Tibial nerve (tissue), 4 donors: ENCODE data around the gene RELL2. TPM values are rescaled to one million over a fixed set of nuclear protein-coding genes. Genes with fewer than 3 reads are reported as not detected.

Experiments
- DNase-seq, 2 donors: peaks; one replicate each; pipeline ENCODE4 v3.0.0-alpha.2; 2019; ENCODE audit warnings: low spot score in 2 of 2
- H3K27ac ChIP-seq, 4 donors: fragments of 200-600 bp; sonication (generic) in 3 of 4; one replicate each; pipeline ENCODE4 v1.5.1; 2017 to 2019; ENCODE audit warnings: mild to moderate bottlenecking in 1 of 4
- H3K27me3 ChIP-seq, 2 donors: fragments of 200-600 bp; sonication (generic) in 1 of 2; one replicate each; pipeline versions ENCODE4 v1.5.1 to v1.6.0; 2017 to 2019
- H3K36me3 ChIP-seq, 3 donors: fragments of 200-600 bp; sonication (generic); one replicate each; pipeline ENCODE4 v1.5.1; 2018 to 2019
- H3K4me1 ChIP-seq, 4 donors: fragments of 200-600 bp; sonication (generic) in 3 of 4; one replicate each; pipeline ENCODE4 v1.5.1; 2017 to 2019
- H3K4me3 ChIP-seq, 4 donors: fragments of 200-600 bp; sonication (generic) in 3 of 4; one replicate each; pipeline ENCODE4 v1.5.1; 2017 to 2019; ENCODE audit warnings: mild to moderate bottlenecking in 1 of 4, moderate library complexity in 1 of 4
- H3K9me3 ChIP-seq, 4 donors: fragments of 200-600 bp; sonication (generic) in 3 of 4; one replicate each; pipeline ENCODE4 v1.5.1; 2017 to 2019
- EP300 ChIP-seq, 2 donors: sonication (generic); formaldehyde crosslinking; IDR thresholded peaks; one replicate each; pipeline ENCODE4 v1.6.1; 2017; ENCODE audit warnings: antibody characterized with exemption in 2 of 2, mild to moderate bottlenecking in 1 of 2
- POLR2A ChIP-seq, 2 donors: fragments of 450-650 bp; IDR thresholded peaks; one replicate each; pipeline ENCODE4 v1.6.1; 2017; ENCODE audit warnings: antibody characterized with exemption in 2 of 2, mild to moderate bottlenecking in 2 of 2, moderate library complexity in 2 of 2
- WGBS, 2 donors: methylation state at CpG; one replicate each; pipeline ENCODE4 v1.1.5; 2018; 5-methylcytosine and 5-hydroxymethylcytosine counted together
- total RNA-seq, 4 donors: library from RNA; depleted of rRNA; stranded (reverse); fragments of >200 nt; gene quantifications; one replicate each; pipeline ENCODE4 v1.1.0, GENCODE V29; 2016
- TF ChIP-seq, protein P1 (sequence below), 5 experiments: fragments of 200-600 bp in 3 of 5; fragments of 450-650 bp in 2 of 5; sonication (generic) in 3 of 5; IDR thresholded peaks; one replicate each; pipeline ENCODE4 v1.5.1; 2016 to 2019; ENCODE audit warnings: antibody characterized with exemption in 5 of 5, mild to moderate bottlenecking in 3 of 5, moderate library complexity in 2 of 5

Gene RELL2
- total RNA-seq, 4 donors from 2014 or later: 2.0 to 8.7 (median 4.1) TPM

DNA sequence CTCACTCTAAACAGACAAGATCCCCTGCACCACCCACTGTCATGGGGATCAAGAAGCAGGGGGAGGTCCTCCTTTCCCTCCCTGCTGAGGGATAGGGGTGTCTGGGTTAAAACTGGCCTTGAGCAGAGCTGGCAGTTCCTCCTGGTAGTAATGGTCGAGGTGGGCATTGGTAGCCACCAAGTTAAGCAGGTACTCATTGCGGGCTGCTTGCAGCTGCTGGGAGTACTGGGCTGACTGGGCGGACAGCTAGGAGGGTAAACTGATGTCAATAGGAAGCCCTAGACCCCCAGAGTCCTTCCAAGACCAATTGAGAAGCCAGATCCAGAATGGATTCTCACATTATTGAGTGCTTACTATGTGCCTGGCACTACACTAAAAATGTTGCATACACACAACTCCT lies 11.1 kb downstream of the RELL2 start:
- H3K36me3 ChIP-seq: peaks cover 0 to 60% (median 0%) of the 10 kb centered on the region in 3 donors
- no peak overlapping the region for H3K4me3 ChIP-seq
- no peaks in the 10 kb centered on the region for H3K27me3 ChIP-seq
- no peak for TF ChIP-seq EP300 (IDR thresholded peaks at IDR 0.05)
- no peak for TF ChIP-seq POLR2A (IDR thresholded peaks at IDR 0.05)
- TF ChIP-seq, protein P1, sequence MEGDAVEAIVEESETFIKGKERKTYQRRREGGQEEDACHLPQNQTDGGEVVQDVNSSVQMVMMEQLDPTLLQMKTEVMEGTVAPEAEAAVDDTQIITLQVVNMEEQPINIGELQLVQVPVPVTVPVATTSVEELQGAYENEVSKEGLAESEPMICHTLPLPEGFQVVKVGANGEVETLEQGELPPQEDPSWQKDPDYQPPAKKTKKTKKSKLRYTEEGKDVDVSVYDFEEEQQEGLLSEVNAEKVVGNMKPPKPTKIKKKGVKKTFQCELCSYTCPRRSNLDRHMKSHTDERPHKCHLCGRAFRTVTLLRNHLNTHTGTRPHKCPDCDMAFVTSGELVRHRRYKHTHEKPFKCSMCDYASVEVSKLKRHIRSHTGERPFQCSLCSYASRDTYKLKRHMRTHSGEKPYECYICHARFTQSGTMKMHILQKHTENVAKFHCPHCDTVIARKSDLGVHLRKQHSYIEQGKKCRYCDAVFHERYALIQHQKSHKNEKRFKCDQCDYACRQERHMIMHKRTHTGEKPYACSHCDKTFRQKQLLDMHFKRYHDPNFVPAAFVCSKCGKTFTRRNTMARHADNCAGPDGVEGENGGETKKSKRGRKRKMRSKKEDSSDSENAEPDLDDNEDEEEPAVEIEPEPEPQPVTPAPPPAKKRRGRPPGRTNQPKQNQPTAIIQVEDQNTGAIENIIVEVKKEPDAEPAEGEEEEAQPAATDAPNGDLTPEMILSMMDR (IDR thresholded peaks at IDR 0.05): no peak
- DNase-seq: no peak
- H3K27ac ChIP-seq: no peak overlapping the region
- H3K9me3 ChIP-seq: no peaks in the 10 kb centered on the region
- WGBS, 2 donors: 87 to 92% methylated on average over 3 of the region's 3 CpGs
- peaks cover 0 to 21% (median 9%) of the 10 kb centered on the region in 4 donors for H3K4me1 ChIP-seq

DNA sequence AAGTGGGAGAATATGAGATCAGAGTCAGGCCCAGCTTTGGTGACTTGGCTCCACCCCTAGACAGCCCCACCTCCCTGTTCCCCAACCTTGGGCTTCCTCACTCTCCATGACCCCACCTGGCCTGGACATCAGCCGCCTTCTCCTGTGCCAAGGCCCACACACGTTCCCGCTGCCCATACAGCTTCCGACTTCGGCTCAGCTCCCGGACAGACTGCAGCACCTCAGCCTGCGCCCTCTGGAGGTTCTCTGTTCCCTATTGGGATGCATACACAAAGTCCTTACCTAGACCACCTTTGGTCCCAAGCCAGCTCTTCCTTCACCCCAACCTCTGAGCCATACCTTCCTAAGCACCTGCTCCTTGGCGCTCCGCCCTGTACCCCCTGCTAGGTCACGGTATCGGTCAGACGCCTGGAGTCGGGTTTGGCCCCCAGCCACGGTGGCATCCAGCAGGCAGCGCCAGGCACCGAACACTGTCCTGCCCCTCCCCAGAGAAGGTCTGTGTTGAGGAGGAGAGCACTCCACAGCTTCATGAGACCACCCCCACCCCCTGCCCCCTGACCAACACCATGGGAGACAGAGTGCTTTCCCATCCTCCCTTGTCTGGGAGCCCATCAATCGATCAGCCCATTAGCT lies 12.4 kb downstream of the RELL2 start:
- Histone ChIP-seq H3K27me3 (no peaks in the 10 kb centered on the region), H3K27ac (no peak overlapping the region), H3K36me3 (peaks cover 0 to 47% (median 0%) of the 10 kb centered on the region in 3 donors), H3K9me3 (no peaks in the 10 kb centered on the region), H3K4me1 (peaks cover 0 to 21% (median 9%) of the 10 kb centered on the region in 4 donors), H3K4me3 (no peak overlapping the region)
- no peak for DNase-seq
- WGBS, 2 donors: 90 to 91% methylated on average over 12 to 17 of the region's 17 CpGs
- TF ChIP-seq, protein P1 (IDR thresholded peaks at IDR 0.05): no peak
- TF ChIP-seq EP300 (IDR thresholded peaks at IDR 0.05) (no peak), POLR2A (IDR thresholded peaks at IDR 0.05) (no peak)

DNA sequence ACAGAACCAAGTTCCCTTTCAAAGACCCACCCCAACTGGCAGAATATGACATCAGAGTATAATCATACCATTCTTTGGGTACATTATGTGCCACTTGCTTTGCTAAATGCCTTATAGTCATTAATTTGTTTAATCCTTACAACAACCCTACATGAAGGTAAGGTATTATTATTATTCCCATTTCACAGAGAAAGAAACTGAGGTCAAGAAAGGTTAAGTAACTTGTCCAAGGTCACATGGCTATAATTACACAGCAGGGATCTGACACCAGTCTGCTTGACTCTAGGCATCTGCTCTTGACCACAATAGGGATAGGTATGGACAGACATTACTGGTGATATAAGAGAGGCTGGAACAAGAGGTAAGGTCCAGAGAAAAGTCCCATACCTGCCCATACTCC lies 13.2 kb downstream of the RELL2 start:
- Histone ChIP-seq H3K4me1 (peaks cover 0 to 21% (median 9%) of the 10 kb centered on the region in 4 donors), H3K9me3 (no peaks in the 10 kb centered on the region), H3K4me3 (no peak overlapping the region), H3K27me3 (no peaks in the 10 kb centered on the region), H3K36me3 (peaks cover 0 to 39% (median 0%) of the 10 kb centered on the region in 3 donors), H3K27ac (no peak overlapping the region)
- DNase-seq: no peak
- TF ChIP-seq EP300 (IDR thresholded peaks at IDR 0.05): no peak
- TF ChIP-seq, protein P1 (IDR thresholded peaks at IDR 0.05): no peak
- no peak for TF ChIP-seq POLR2A (IDR thresholded peaks at IDR 0.05)

DNA sequence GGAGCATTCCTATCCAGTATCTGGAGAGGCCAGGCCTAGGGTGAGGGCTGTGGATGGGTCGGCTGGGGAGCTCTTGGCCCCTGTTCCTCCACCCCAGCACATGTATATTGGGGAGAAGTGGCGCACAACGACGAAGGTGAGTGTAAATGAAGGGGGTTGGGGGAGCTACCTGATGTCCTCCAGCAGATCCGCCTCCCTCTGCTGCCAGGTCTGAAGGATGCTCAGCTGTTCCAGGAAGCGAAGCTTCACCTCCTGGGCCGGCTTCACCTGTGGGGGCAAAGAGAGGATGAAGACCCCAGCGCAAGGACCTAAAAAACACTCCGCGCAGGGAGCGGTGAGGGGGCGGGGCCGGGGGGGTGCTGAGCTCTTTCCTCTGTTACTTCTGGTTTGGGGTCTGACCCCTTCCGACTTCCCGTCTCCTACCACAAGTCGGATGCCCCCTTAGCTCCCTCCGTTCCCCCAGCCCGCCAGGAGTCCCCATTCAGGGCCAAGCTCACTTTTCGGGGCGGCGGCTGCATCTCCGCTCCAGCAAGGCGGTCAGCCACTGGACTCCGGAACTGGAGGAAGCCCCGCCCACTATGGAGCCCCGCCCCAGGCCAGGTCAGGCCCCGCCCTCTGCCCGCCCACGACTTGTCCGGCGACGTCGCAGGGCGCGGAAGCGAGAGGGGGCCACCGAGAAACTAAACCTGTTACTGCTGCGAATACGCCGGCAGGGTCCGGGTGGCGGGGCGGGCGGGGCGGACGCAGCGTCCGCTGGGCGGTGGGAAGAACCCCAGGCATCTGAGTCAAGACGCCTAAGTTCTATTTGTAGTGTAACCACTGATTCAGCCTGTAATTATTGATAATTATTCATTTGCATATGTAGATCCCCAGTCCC lies 14.3 kb downstream of the RELL2 start, which contains the start of gene FCHSD1:
Gene FCHSD1, minus strand, starts transcription at position 568 of the 877 bp plus-strand sequence. Its CDS starts 50 bp downstream, at position 518.
- TF ChIP-seq EP300 (IDR thresholded peaks at IDR 0.05) (peak in 1 of 2 donors; percentile 37), POLR2A (IDR thresholded peaks at IDR 0.05) (peak in 1 of 2 donors; percentile 17)
- TF ChIP-seq, protein P1 (IDR thresholded peaks at IDR 0.05): no peak
- DNase-seq: peak; percentile 85 to 88
- no peaks in the 10 kb centered on the region for H3K9me3 ChIP-seq
- H3K4me1 ChIP-seq: peaks cover 0 to 21% (median 9%) of the 10 kb centered on the region in 4 donors
- peaks cover 0 to 37% (median 0%) of the 10 kb centered on the region in 3 donors for H3K36me3 ChIP-seq
- H3K27ac ChIP-seq: peak within 1 kb of the TSS in 3 of 4 donors; percentile 52 to 84 (median 74)
- WGBS, 2 donors: 5 to 7% methylated on average over 18 to 30 of the region's 50 CpGs
- peak within 1 kb of the TSS; percentile 42 to 72 (median 56) for H3K4me3 ChIP-seq
- H3K27me3 ChIP-seq: no peaks in the 10 kb centered on the region
